CD4-positive, alpha-beta T cell (primary cell): Measurements from ENCODE around the gene KCNK4. TPM values are rescaled to one million over a fixed set of nuclear protein-coding genes. Genes with fewer than 3 reads are reported as not detected.

Source experiments
- ATAC-seq: fragments of 200-7000 bp; cut with Tn5 transposase; one replicate; pipeline ENCODE4 v1.10.0; 2022; ENCODE audit warnings: mild to moderate bottlenecking; ENCODE audit not compliant: poor library complexity
- CTCF ChIA-PET: fragments of 350-600 bp; sonication (Branson Sonifier 250); formaldehyde crosslinking; loops from one replicate; lab custom pipeline; 2021; ENCODE audit warnings: antibody characterized with exemption, inconsistent platforms; lab: Charles Lee
- POLR2A ChIA-PET: fragments of 350-600 bp; sonication (Branson Sonifier 250); formaldehyde crosslinking; loops from one replicate; lab custom pipeline; 2021; ENCODE audit warnings: antibody characterized with exemption, inconsistent platforms; lab: Charles Lee
- DNase-seq, 14 experiments: peaks; one replicate each; pipeline ENCODE4 v3.0.0-alpha.2; 2013 to 2020; ENCODE audit warnings: mixed read lengths in 2 of 14
- H3K27ac ChIP-seq, 2 donors: one replicate each; pipeline versions ENCODE4 v1.5.1 to v1.7.0; 2013; ENCODE audit warnings: low read length in 2 of 2, low read depth in 1 of 2, mild to moderate bottlenecking in 1 of 2
- H3K27me3 ChIP-seq, 2 experiments: 1 replicate in 1 of 2; 2 replicates in 1 of 2; pipeline versions ENCODE4 v1.6.1 to v1.7.0; 2013; ENCODE audit warnings: low read length in 2 of 2, control low read depth in 1 of 2, mild to moderate bottlenecking in 1 of 2, moderate library complexity in 1 of 2; ENCODE audit not compliant: insufficient read depth in 2 of 2, control insufficient read depth in 1 of 2
- H3K36me3 ChIP-seq: one replicate; pipeline ENCODE4 v1.6.1; 2013; ENCODE audit warnings: low read length, control low read depth; ENCODE audit not compliant: insufficient read depth
- H3K4me1 ChIP-seq: one replicate; pipeline ENCODE4 v1.6.1; 2013; ENCODE audit warnings: low read length, control low read depth; ENCODE audit not compliant: insufficient read depth
- H3K4me3 ChIP-seq: one replicate; pipeline ENCODE4 v1.5.1; 2013; ENCODE audit warnings: mild to moderate bottlenecking, low read length, moderate library complexity
- H3K9me3 ChIP-seq, 2 experiments: 1 replicate in 1 of 2; 2 replicates in 1 of 2; pipeline versions ENCODE4 v1.6.1 to v1.7.0; 2013; ENCODE audit warnings: low read length in 2 of 2, mild to moderate bottlenecking in 2 of 2, control low read depth in 1 of 2, moderate library complexity in 1 of 2; ENCODE audit not compliant: control insufficient read depth in 1 of 2, insufficient read depth in 1 of 2
- H3K27ac Mint-ChIP-seq: one replicate; pipeline ENCODE4 v1.8.0; 2020; ENCODE audit warnings: mixed read lengths
- H3K27me3 Mint-ChIP-seq: one replicate; pipeline ENCODE4 v1.8.0; 2021; ENCODE audit warnings: mixed read lengths
- H3K36me3 Mint-ChIP-seq: one replicate; pipeline ENCODE4 v1.8.0; 2021; ENCODE audit warnings: low read depth, mixed read lengths
- H3K4me1 Mint-ChIP-seq: one replicate; pipeline ENCODE4 v1.8.0; 2021; ENCODE audit warnings: low read depth, mixed read lengths
- H3K4me3 Mint-ChIP-seq: one replicate; pipeline ENCODE4 v1.8.0; 2020; ENCODE audit warnings: mild to moderate bottlenecking, mixed read lengths
- H3K9me3 Mint-ChIP-seq: one replicate; pipeline ENCODE4 v1.8.0; 2020; ENCODE audit warnings: mixed read lengths
- intact Hi-C, 2 experiments: fragments of 100-400 bp; cut with DNase I in 1 of 2; cut with micrococcal nuclease in 1 of 2; formaldehyde crosslinking; loops; one replicate each; pipeline versions ENCODE4 v1.15.1 to v1.9.0; 2023 to 2025; cut with DNase I, micrococcal nuclease
- total RNA-seq, 174 experiments: library from RNA in 2 of 174; stranded (reverse) in 2 of 174; gene quantifications; one replicate each; pipeline ENCODE4 v1.2.3 and lab custom pipeline; 2021 to 2026
- TF ChIP-seq, protein P1 (sequence below): fragments of 200-600 bp; IDR thresholded peaks from one replicate; pipeline ENCODE4 v1.8.0; 2022; ENCODE audit warnings: antibody characterized with exemption, mild to moderate bottlenecking

Gene KCNK4
- total RNA-seq, 2 experiments from 2014 or later: 0.14 TPM; not detected in 1

DNA sequence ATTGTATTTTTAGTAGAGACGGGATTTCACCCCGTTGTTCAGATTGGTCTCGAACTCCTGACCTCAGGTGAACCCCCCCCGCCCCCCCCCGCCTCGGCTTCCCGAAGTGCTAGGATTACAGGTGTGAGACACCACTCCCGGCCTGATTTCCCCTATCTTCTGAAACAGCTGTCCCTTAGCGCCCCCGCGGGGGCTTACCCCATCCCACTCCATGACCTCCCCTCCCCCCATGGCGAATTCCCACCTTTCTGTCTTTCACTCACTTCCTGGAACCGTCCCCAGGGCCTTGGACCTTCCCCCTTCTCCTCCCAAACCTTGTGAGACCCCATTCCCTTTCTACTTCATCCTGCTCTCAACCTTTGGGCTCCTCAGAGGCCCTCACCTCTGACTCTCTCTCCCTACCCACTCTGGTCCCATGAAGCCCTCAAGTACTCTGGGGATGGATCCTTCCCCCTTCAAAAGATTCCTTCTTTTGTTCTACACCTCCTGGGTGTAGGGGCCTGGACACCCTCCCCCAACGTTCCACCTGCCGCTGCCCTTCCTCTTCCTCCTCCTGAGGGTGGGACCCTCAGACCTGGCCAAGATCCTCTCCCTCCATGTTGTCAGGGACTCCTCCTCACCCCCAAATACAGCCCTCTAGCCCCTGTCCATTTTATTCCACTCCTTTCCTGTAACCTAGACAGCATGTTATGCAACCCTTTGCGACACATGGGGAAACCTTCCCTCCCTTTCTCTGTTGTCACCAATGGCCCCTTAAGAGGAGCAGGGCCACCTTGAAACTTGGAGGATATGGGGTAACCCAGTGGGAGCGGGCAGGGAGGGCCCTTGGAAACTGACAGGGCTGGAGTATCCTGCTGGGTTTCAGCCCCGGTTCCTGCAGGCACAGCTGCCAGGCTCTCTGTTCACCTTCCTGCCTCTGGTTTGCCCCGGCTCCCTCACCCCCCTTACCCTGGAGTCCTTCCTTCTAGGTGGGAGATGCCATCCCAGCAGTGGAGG lies 28.0 kb downstream of the KCNK4 start:
- Mint-ChIP-seq H3K27ac (peak overlapping the region; percentile 98), H3K4me3 (peak overlapping the region; percentile 92), H3K9me3 (no peaks in the 10 kb centered on the region), H3K27me3 (no peaks in the 10 kb centered on the region), H3K4me1 (peaks cover 38% of the 10 kb centered on the region), H3K36me3 (peaks cover 48% of the 10 kb centered on the region)
- TF ChIP-seq, protein P1, sequence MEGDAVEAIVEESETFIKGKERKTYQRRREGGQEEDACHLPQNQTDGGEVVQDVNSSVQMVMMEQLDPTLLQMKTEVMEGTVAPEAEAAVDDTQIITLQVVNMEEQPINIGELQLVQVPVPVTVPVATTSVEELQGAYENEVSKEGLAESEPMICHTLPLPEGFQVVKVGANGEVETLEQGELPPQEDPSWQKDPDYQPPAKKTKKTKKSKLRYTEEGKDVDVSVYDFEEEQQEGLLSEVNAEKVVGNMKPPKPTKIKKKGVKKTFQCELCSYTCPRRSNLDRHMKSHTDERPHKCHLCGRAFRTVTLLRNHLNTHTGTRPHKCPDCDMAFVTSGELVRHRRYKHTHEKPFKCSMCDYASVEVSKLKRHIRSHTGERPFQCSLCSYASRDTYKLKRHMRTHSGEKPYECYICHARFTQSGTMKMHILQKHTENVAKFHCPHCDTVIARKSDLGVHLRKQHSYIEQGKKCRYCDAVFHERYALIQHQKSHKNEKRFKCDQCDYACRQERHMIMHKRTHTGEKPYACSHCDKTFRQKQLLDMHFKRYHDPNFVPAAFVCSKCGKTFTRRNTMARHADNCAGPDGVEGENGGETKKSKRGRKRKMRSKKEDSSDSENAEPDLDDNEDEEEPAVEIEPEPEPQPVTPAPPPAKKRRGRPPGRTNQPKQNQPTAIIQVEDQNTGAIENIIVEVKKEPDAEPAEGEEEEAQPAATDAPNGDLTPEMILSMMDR: no peak
- intact Hi-C loops: loop anchor here (1.0 to 5.0 kb wide), 3 partner anchors 19 to 40 kb away; partner anchors contain the start of gene RPS6KA4 (in 2 of the 2)
- Histone ChIP-seq H3K4me3 (peak overlapping the region; percentile 96), H3K27me3 (no peaks in the 10 kb centered on the region), H3K9me3 (no peaks in the 10 kb centered on the region), H3K4me1 (peaks cover 33% of the 10 kb centered on the region), H3K27ac (peak overlapping the region; percentile 64 to 85), H3K36me3 (peaks cover 38% of the 10 kb centered on the region)
- DNase-seq (peak in 1 of 14 experiments; percentile 32), ATAC-seq (no peak)
- POLR2A ChIA-PET: interaction anchor here (1.3 to 4.0 kb wide), 10 partner anchors 15 to 1479 kb away, joined by 6 to 105 read pairs (median 36); partner anchors contain the start of genes CATSPERZ, CCDC88B, ESRRA and FERMT3
- CTCF ChIA-PET: interaction anchor here (1.5 to 3.0 kb wide), 8 partner anchors 13 to 114 kb away, joined by 3 to 39 read pairs (median 14); partner anchors contain the start of genes BAD, CCDC88B and ESRRA

DNA sequence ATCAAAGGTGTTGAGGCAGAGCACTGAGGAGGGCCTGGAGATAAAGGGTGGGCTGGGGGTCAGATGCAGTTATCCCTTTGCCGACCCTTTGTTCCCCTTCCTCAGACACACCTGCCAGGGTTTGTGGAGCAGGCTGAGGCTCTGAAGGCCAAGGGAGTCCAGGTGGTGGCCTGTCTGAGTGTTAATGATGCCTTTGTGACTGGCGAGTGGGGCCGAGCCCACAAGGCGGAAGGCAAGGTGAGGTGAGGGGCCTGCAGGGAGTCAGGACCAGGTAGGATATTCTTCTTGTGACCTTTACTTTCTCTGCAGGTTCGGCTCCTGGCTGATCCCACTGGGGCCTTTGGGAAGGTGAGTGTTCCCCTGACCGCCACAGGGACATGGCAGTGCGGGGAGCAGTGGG lies 29.5 kb downstream of the KCNK4 start:
- H3K4me1 ChIP-seq: peaks cover 33% of the 10 kb centered on the region
- H3K27me3 ChIP-seq: no peaks in the 10 kb centered on the region
- no peak overlapping the region for H3K4me3 ChIP-seq
- peak overlapping the region; percentile 98 for H3K27ac Mint-ChIP-seq
- H3K9me3 Mint-ChIP-seq: no peaks in the 10 kb centered on the region
- H3K36me3 Mint-ChIP-seq: peaks cover 48% of the 10 kb centered on the region
- ChIA-PET POLR2A (no interaction called here), CTCF (no interaction called here)
- H3K4me3 Mint-ChIP-seq: peak overlapping the region; percentile 62
- no peak for ATAC-seq
- no peaks in the 10 kb centered on the region for H3K27me3 Mint-ChIP-seq
- peak in 1 of 14 experiments; percentile 14 for DNase-seq
- intact Hi-C loops: no loop called here
- H3K9me3 ChIP-seq: no peaks in the 10 kb centered on the region
- H3K4me1 Mint-ChIP-seq: peaks cover 38% of the 10 kb centered on the region
- H3K36me3 ChIP-seq: peaks cover 23% of the 10 kb centered on the region
- H3K27ac ChIP-seq: no peak overlapping the region
- TF ChIP-seq, protein P1: no peak

DNA sequence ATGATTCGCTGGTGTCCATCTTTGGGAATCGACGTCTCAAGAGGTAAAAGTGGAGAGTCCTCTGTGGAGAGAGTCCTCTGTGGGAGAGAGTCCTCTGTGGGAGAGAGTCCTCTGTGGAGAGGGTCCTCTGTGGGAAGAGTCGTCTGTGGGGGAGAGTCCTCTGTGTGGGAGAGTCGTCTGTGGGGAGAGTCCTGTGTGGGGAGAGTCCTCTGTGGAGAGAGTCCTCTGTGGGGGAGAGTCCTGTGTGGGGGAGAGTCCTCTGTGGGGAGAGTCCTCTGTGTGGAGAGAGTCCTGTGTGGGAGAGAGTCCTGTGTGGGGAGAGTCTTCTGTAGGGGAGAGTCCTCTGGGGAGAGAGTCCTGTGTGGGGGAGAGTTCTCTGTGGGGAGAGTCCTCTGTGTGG lies 29.9 kb downstream of the KCNK4 start:
- no peak for ATAC-seq
- Histone ChIP-seq H3K27ac (no peak overlapping the region), H3K9me3 (no peaks in the 10 kb centered on the region), H3K4me3 (no peak overlapping the region), H3K36me3 (peaks cover 21% of the 10 kb centered on the region), H3K27me3 (no peaks in the 10 kb centered on the region), H3K4me1 (peaks cover 32% of the 10 kb centered on the region)
- ChIA-PET POLR2A (no interaction called here), CTCF (no interaction called here)
- Mint-ChIP-seq H3K4me1 (peaks cover 38% of the 10 kb centered on the region), H3K9me3 (no peaks in the 10 kb centered on the region), H3K4me3 (peak overlapping the region; percentile 62), H3K27ac (peak overlapping the region; percentile 98), H3K36me3 (peaks cover 48% of the 10 kb centered on the region), H3K27me3 (no peaks in the 10 kb centered on the region)
- intact Hi-C loops: no loop called here
- TF ChIP-seq, protein P1: no peak
- no peak for DNase-seq
